A549 (cell line): Measurements from ENCODE around the gene CDKN1B.

Source experiments
- ATOH8 ChIP-seq: fragments of 250-450 bp; sonication (Bioruptor Pico); IDR thresholded peaks from 2 replicates; pipeline ENCODE4 v1.5.0; 2020; ENCODE audit warnings: low read depth, mild to moderate bottlenecking, moderate library complexity
- CEBPB ChIP-seq, 2 experiments: fragments of >200 bp in 1 of 2; sonication (Bioruptor Twin) in 1 of 2; formaldehyde crosslinking in 1 of 2; IDR thresholded peaks; 2 replicates each; pipeline ENCODE4 v1.6.1; 2012 to 2016
- CTCF ChIP-seq: fragments of >200 bp; sonication (Bioruptor Twin); formaldehyde crosslinking; IDR thresholded peaks from 3 replicates; pipeline ENCODE4 v1.5.1; 2016
- E2F6 ChIP-seq: IDR thresholded peaks from 2 replicates; pipeline ENCODE4 v1.6.1; 2012; ENCODE audit warnings: low read depth, borderline replicate concordance
- EP300 ChIP-seq, 2 experiments: fragments of >200 bp; sonication (Bioruptor Twin); formaldehyde crosslinking; IDR thresholded peaks; 2 replicates in 1 of 2; 3 replicates in 1 of 2; pipeline ENCODE4 v1.6.1; 2016 to 2017
- MYC ChIP-seq: IDR thresholded peaks from 2 replicates; pipeline ENCODE4 v1.6.1; 2012; ENCODE audit warnings: mild to moderate bottlenecking, inconsistent platforms, low read length, improper control_type of control experiment, borderline replicate concordance
- NR3C1 ChIP-seq: fragments of >200 bp; sonication (Bioruptor Twin); formaldehyde crosslinking; IDR thresholded peaks from 3 replicates; pipeline ENCODE4 v1.6.1; 2017
- POLR2A ChIP-seq: IDR thresholded peaks from 2 replicates; pipeline ENCODE4 v1.6.1; 2012; ENCODE audit warnings: mild to moderate bottlenecking, low read length
- POLR2AphosphoS2 ChIP-seq: conservative IDR thresholded peaks from 2 replicates; pipeline ENCODE4 v1.6.1; 2012; ENCODE audit warnings: low read length, improper control_type of control experiment, inconsistent platforms
- TFCP2L1 ChIP-seq: fragments of 250-450 bp; sonication (Bioruptor Pico); IDR thresholded peaks from 2 replicates; pipeline ENCODE4 v1.5.0; 2021; ENCODE audit warnings: mild to moderate bottlenecking
- ZFP36 ChIP-seq: fragments of 450-650 bp; IDR thresholded peaks from 2 replicates; pipeline ENCODE4 v1.6.1; 2014; ENCODE audit warnings: borderline replicate concordance; ENCODE audit not compliant: partially characterized antibody

- TF ChIP-seq CTCF (no peak), POLR2AphosphoS2 (no peak), NR3C1 (no peak), CEBPB (IDR thresholded peaks at IDR 0.05) (no peak), ZFP36 (no peak), TFCP2L1 (CRISPR knock-in tag) (no peak), EP300 (IDR thresholded peaks at IDR 0.05) (no peak), POLR2A (no peak), E2F6 (no peak), MYC (no peak), ATOH8 (CRISPR knock-in tag) (no peak)
Measured at GRCh38 chr12:12686925-12687324, 30.2 kb upstream of the CDKN1B start.
